HuH-7 (cell line): ENCODE data around the gene FOXP2.

Experiments used
- DNase-seq: peaks from one replicate; pipeline ENCODE4 v3.0.0; 2011; ENCODE audit warnings: low spot score

FOXP2 gene

DNA sequence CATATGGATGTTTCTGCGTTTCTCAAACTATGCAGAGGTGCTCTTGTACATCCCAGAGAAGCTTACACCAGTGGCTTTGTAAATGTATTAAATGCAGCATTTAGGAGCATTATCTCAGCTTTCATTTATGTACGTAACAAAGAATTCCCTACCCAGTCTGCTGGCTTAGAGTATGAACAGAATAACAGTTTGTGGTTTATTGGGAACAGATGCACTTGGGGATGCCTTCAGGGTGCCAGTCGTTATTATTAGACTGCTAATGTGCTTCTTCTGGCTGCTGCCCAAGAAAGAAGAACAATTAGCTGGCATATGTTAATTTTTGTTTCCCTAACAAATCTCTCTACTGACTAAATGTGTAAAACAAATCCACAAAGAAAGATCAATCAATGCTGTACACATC lies 241.9 kb downstream of the FOXP2 start:
- no peak for DNase-seq

DNA sequence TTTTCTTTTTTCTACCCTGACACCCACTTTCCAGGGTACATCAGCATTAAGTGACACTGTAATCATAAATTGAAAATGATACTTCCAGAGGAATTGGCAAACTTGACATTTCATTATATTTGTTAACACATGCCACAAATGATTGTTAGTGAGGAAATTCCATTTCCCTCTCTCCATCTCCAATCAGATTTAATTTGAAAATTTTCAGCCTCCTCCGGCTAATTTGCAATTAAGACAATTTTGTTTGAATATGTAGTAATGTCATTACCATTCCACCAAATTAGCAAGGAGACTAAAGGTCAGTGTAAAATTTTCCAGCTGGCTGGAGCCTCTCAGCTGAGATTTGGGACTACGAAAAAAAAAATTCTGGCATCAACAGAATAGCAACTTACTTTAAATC lies 242.7 kb downstream of the FOXP2 start:
- no peak for DNase-seq

DNA sequence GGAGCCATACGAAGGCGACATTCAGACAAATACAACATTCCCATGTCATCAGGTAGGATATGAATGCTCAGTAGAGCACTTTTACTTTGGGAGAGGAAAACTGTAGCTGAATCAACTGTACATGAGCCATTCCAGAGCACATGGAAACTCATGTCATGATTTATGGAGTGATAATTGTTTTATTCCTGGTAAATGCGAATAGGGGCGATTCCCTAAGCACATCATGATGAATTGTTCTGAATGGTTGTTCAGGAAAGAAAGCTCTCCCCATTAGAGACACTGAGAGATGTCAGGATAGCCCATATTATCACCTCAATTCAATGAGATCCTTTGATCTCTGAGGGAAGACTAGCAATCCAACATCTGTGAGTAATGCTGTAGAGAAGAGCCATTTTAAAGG lies 243.6 kb downstream of the FOXP2 start:
- no peak for DNase-seq

DNA sequence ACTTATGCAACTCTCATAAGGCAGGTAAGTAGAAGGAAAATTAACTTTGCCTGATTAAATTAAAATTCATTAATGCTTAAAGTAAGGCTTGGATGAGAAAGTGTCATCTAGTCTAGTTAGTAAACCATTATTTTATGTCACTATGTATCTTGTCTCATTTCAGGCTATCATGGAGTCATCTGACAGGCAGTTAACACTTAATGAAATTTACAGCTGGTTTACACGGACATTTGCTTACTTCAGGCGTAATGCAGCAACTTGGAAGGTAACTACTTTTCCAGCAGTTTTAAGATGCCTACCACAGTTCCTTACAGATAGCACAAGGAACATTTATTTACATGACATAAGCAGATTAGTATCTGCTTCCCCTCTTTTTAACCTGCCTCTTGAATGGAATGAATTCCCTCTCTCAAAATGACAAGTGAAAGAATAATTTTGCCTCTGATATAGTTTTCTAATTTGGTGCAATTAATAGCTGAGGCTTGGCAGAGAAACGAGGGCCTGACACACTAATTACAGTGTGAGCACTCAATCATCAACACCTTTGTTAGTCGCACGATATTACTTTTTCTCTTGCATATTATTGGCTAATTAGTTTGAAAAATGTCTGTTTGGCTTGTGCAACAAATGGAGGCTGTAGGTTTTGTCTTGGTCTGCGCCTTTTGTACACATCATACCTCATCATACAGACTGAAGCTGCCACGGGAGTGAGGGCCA lies 245.0 kb downstream of the FOXP2 start:
- no peak for DNase-seq

DNA sequence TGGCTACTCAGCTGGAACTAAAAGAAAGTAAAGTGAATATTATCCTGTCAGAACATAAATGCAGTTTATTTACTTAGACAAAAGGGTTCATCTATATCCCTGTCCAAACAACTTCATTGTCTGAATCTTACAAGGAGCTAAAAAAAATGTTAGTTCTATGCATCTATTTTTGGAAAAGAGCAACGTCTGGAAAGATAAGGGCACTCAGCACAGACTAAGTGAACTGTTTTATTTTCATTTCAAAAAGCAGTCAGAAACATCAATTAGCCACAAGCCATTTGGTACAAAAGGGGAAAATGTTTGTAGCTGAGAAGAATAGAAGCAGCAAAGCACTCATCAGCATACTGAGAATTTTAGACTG lies 245.5 kb downstream of the FOXP2 start:
- DNase-seq: no peak

DNA sequence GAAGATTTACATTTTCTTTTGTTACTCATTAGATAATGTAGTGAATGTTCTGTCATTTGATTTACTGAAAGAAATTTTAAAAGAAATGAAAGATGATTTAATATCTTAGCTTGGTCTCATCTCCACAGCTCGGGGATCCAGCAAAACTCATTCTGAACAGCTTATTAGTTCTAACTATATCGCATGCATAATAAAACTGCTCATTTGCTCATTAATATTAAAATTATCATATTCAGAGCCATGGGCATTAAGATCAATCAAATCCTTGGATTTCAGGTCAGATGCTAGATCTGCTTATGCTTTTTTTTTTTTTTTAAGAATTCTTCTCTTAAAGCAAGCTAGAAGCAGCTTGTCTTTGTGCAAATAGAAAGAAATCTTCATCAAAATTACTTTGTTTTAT lies 246.1 kb downstream of the FOXP2 start:
- DNase-seq: no peak

DNA sequence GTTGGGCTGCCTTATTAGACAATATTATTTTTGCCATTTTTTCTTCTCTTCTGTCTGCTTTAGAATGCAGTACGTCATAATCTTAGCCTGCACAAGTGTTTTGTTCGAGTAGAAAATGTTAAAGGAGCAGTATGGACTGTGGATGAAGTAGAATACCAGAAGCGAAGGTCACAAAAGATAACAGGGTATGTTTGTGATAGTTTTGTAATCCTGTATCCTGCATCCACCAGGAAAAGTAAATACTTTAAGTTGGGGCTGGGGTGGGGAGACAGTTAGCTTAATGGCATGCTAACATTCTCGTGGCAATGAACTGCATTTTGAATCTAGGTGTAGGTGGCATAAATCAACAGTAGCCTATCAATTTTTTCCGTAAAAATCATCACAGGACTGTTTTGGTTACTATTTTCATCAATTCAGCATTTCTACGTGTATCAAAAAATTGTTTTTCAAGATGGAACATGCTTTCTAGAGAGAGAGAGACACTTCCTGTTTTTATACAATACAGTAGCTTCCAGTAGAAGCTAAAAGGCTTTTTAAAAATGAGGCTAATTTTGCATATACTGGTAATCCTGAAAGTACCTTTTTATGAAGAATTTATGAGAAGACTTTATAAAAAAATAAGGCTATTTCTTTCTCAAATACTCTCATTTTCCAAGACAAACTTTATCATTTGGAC lies 247.5 kb downstream of the FOXP2 start:
- peak; percentile 37 for DNase-seq

DNA sequence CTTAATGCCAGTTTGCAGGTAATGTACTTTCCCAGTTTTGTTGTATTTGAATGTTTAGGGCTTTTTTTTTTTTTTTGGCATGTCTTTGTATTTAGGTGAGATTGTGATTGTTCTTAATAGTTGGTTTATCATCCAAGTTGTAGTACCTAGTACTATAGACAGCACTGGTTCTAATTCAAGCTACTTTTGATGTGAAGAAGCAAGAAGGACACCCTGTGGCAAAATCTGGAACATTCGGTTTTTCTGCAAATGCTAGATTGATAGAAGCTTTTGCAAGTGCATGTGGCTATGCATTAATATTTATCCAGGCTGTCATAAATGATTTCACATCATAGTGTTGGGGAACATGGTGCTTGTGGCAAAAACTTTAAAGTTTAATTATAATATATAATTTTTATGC lies 248.9 kb downstream of the FOXP2 start:
- no peak for DNase-seq

DNA sequence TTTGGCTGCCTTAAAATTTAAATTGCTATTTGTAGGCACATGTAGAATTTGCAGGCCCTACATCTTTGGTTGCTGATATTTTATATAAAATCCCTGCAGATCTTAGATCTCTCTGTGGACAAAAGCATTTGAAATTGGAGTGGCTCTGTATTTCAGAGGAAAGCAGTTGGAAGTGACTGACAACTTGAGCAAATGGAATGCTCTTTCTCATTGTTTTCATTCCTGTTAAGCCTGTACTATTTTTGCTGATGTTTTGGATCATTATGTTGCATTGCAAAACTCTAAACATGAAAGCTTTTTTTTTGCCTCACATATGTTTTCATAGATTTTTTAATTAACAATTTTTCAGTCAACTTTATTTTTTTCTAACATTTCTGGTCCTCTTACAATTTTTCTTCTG lies 256.1 kb downstream of the FOXP2 start:
- no peak for DNase-seq

DNA sequence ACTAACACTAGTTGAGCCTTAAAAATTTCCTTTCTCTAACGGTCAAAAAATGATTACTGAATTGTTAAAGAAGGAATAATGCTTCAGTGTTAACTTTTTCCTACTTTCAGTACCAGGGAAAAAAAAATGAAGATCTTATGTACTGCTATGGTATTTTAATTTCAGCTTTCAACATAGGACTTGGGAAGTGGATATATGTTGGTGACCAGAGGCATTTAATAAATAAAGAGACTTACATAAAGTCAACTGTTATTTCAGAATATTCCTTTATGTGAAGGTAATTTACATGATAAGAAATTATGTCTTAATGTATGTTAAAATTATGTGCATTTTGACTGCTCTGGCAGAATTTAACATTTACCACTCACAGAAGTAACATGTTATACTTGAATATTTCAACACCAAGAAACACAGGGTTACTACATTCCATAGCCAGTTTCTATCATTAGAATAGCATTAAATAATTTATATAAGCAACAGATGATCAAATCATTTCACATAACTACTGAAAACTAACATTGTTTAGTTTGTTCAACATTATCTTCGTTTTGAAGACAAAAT lies 257.0 kb downstream of the FOXP2 start:
- DNase-seq: no peak

DNA sequence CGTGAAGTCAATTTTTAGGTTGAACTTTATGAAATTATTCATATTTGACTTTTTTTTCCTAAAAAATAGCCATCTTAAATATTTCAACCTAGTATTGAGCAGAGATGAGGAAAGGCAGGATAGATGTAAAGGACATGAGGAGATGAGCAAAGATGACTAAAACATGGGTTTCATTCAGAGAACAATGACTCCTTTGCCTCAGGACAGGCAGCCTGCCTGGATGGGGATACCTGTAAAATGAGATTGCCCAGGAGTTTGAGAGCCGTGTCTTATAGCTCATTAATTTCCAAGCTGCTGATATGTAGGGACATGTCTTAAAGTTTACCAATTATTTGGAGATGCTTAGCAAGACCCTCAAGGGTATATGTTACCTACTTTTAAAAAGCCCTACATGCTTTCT lies 263.5 kb downstream of the FOXP2 start:
- DNase-seq: no peak

DNA sequence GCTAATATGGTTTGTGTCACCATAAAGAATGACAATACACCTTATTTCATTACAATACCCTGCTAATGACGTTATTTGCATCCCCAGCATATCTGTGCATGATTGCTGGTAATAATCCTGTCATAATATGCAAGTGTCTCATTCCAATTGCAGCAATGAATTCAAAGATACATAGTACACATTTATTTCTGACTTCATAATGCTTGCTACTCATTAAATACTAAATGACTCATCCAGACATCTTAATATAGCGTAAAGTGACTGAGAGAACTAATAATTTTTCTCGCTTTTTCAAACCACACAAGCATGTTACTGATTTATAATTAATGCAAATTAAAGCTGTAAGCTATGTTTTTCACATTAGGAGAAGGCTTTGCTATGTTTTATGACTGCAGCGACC lies 272.6 kb downstream of the FOXP2 start:
- DNase-seq: no peak

DNA sequence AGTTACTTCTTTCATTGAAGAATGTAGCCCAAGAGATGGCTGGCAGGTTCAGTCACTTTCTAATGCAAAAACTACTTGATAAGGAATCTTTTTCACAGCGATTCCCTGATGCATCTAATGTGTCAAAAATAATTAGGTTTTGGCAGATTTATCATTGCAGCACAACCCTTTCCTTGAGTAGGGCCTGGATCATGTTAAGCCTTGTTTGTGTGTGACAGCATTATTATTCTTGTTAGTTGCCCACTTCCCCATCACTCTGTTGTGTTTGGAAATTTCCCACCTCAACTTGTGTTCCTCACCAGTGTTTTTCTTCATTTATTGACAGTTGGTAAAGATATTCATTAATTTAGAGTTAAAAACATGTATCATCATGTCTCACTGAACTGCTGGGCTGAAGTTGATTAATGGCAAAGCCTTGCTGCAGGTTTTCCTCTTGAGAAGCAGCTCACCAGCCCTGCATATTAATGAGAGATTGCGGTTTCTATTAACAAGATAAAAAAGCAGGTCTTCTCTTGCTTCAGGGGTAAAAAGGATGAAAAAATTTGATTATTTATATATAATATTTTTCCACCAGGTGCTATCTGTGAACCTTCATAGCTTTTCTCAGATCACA lies 273.9 kb downstream of the FOXP2 start:
- DNase-seq: no peak

DNA sequence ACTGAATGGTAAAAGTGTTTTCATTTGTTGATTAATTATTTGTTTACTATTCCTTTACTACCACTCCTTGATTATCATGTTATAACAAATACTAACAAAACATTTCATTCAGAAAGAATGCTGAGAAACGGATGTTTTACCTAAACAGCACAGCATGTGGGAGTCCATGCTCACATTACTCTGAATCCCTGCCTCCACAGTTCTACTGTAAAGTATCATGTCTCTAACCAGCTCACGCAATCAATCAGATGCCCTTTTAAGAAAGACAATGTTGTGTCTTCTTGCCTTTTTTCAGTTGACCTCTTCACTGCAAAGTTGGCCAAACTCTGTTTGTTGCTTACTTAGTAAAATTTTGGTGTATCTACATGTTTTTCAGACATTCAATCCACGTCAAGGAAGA lies 274.8 kb downstream of the FOXP2 start:
- DNase-seq: no peak

DNA sequence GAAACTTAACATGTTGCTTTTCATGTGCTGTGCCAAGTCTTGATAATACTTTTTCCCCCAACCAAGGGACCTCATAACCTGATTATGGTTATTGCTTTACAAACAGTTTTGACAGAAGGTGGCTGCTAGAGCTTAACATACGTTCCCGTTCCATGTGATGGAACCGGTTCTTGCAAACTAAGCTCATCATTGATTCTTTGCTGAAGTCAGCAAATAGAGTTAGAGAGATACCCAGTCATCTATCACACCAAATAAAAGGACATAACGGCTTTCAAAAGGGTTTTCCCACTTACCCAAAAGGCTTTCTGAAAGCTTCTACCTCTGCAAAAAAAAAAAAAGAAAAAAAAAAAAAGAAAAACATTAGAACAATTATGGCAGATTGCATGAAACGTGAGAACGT lies 277.0 kb downstream of the FOXP2 start:
- DNase-seq: no peak

DNA sequence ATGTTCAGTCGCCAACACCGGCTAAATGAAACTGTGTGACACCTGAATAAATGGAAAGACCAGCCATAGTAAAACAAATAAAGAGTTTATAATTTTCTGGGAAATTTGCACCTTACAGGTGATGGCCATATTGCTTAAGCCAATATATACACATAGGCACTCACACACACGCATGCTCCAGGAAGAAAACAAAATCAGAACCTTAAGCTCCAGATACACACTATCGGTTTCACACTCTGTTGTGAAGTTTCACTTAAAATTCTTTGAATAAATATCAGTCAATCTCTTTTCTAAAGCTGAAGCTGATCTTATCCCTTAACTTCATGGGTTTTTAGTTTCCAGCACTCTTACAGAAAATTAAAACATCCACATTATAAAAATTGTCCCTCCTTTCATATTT lies 280.6 kb downstream of the FOXP2 start:
- DNase-seq: no peak

DNA sequence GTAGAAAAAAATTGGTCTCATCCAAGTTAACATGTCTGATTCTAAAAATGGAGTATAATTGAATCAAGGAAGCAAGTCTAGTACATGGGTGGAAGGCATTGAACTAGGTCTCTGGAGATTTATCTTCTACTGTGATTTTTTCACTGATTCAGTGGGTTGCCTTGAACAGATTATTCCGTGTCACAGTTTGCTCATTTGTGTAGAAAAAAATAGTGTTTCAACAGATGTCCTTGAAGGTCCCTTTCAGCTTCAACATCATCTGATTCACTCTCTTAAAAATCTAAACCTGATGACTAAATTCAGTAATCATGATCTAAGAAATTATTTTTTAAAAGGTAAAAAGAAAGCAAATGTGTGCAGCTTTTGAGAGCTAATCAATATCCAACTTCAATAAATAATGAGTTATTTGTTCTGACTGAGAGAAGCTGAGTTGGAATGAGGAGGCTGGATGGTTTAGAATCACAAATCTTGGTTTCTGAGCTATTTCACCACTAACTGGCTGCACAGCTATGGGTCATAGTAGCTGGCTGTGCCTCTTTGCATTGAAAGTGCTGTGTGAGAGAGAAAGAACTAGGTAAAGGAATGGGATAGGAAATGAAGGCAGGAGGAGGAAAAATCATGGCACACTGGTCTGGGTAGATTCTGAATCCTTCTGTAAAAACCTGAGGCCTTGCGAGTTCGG lies 285.8 kb downstream of the FOXP2 start:
- DNase-seq: no peak

DNA sequence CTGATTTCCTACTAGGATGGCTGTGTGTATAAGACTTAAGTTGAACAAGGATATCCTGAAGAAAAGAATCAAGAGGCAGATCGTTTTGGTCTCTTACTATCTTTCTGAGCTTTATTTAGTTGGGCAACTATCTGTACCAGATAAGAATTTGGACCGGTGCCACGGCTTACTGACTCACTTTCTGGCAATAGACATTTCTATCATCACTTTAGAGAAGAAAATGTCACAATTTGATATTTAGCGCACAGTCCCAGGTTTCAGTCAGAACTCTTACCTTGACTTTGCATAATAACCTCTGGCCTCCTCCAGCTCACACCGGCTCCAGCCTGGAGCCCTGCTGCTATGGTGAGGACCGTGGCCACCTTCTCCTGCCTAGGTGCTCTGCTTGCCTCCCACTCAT lies 289.1 kb downstream of the FOXP2 start:
- DNase-seq: no peak

DNA sequence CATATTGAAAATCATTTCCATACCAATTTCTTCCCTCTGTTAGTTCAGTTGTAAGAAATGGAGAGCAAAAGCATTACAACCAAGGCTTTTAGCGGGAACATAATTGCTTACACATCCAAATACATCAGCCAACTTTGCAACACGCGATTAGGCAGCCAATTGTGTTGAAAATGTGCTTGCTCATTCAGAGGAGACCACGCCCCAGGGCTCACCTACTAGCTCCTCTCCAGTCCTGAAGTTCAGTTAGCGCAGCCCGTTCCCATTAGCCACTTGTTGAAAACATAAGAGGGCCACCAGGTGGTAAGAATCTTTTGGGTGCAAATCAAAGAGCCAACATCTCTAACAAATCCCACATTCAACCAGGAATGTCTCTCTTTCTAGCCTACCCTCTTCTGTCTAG lies 294.0 kb downstream of the FOXP2 start:
- no peak for DNase-seq

DNA sequence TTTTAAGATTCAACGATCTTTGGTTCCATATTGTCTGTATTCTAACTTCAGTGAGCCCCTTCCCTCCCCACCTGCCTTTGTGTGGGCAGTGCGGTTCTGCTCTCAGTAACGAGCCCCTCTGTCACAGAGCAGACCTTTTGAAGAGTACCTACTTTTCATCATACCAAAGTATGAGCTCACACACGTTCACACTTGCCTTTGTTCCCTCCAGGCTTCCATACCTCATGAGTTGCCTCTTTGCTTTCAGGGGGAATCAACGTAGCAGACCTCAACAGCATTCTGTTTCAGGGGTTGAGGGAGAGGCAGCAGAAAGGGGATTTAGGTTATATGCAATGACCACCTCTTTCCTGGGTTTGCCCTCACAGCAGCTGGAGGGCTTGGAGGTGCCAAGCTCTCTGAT lies 295.9 kb downstream of the FOXP2 start:
- no peak for DNase-seq

DNA sequence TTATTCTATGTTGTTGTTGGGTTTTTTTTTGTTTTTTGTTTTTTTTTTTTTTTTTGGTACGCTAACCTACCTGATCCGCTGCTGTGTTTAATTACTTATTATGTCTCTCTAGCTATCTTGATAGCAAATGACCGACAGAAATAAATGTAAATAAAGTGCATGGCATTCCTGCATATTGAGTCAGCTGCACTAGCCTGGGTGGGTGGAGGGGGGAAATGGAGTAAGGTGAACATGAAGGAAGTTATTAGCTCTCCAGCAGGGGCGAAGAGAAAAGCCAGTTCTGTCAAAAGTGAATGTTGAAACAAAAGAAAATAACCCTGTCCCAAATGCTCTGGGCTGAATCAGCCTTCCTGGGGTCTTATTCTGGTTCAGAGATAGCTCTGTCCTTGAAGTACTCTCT lies 296.6 kb downstream of the FOXP2 start:
- DNase-seq: no peak

DNA sequence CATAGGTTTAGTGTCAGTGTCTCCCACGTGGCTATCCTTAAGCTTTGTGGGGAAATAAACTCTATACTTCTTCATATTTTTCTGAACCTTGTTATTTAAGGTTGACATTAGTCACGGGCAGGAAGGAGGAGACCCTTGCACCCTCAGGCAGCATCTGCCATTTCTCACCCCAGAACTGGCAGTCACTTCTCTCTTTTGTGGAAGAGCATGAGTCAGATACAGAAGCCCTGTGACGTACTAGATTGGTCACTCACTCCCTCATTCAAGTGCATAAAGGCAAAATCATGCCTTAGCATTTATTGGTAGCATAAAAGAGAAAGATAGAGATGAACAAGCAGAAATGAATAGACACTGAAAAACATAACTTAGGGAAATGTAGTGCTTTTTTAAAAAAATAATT lies 301.3 kb downstream of the FOXP2 start:
- DNase-seq: no peak

DNA sequence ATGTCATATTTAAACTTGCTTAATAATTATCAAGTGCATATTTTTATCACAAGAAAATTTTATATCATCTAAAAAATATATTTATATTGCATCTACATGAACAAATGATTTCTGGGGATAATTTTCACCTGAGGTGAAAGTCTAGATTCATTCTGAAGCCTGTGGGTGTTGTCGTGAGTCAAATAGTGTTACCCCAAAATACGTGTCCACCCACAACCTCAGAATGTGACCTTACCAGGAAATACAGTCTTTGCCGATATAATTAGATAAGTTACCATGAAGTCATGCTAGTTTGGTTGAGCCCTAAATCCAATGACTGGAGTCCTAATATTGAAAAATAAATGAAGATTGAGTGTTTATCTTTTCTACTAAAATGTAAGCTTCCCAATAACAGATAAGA lies 304.2 kb downstream of the FOXP2 start:
- no peak for DNase-seq
